CD14-positive monocyte (primary cell): Measurements from ENCODE around the gene DUS2. TPM values are rescaled to one million over a fixed set of nuclear protein-coding genes. Genes with fewer than 3 reads are reported as not detected.
A peak's percentile ranks its signal among the peaks of the same experiment; 100 is the strongest.

Experiments used
- DNase-seq, 3 donors: peaks; one replicate each; pipeline ENCODE4 v3.0.0-alpha.2; 2011 to 2022
- H2AFZ ChIP-seq: 2 replicates; pipeline ENCODE4 v1.6.0; 2012; ENCODE audit warnings: mild to moderate bottlenecking, low read depth, low read length, inconsistent platforms; ENCODE audit not compliant: insufficient read depth, poor library complexity, severe bottlenecking
- H3K27ac ChIP-seq, 2 donors: 1 replicate in 1 of 2; 2 replicates in 1 of 2; pipeline ENCODE4 v1.5.1; 2012 to 2013; ENCODE audit warnings: low read length in 2 of 2, control low read depth in 1 of 2, inconsistent platforms in 1 of 2, low read depth in 1 of 2, mild to moderate bottlenecking in 1 of 2
- H3K27me3 ChIP-seq, 2 donors: one replicate each; pipeline versions ENCODE4 v1.6.0 to v1.6.1; 2011 to 2013; ENCODE audit warnings: low read length in 2 of 2; ENCODE audit not compliant: control insufficient read depth in 2 of 2, insufficient read depth in 2 of 2
- H3K36me3 ChIP-seq, 2 donors: replicated peaks in 1 of 2; 1 replicate in 1 of 2; 2 replicates in 1 of 2; pipeline versions ENCODE4 v1.5.1 to v1.6.1; 2012 to 2013; ENCODE audit warnings: low read length in 2 of 2, control low read depth in 1 of 2, inconsistent platforms in 1 of 2, mild to moderate bottlenecking in 1 of 2; ENCODE audit not compliant: insufficient read depth in 2 of 2, control insufficient read depth in 1 of 2
- H3K4me1 ChIP-seq, 2 donors: 1 replicate in 1 of 2; 2 replicates in 1 of 2; pipeline versions ENCODE4 v1.5.1 to v1.6.1; 2012 to 2013; ENCODE audit warnings: low read length in 2 of 2, control low read depth in 1 of 2, inconsistent platforms in 1 of 2, mild to moderate bottlenecking in 1 of 2, moderate library complexity in 1 of 2; ENCODE audit not compliant: insufficient read depth in 2 of 2, control insufficient read depth in 1 of 2
- H3K4me2 ChIP-seq: replicated peaks from 2 replicates; pipeline ENCODE3; 2012; ENCODE audit warnings: low read length, moderate library complexity, mild to moderate bottlenecking; ENCODE audit not compliant: poor library complexity, severe bottlenecking; ENCODE audit errors: extremely low read depth
- H3K4me3 ChIP-seq, 3 experiments: fragments of 200-600 bp in 1 of 3; sonication (generic) in 1 of 3; replicated peaks in 1 of 3; 1 replicate in 2 of 3; 2 replicates in 1 of 3; pipeline ENCODE4 v1.5.1; 2011 to 2013; ENCODE audit warnings: low read length in 3 of 3, mild to moderate bottlenecking in 3 of 3, control low read depth in 2 of 3, low read depth in 2 of 3, inconsistent platforms in 1 of 3, moderate library complexity in 1 of 3
- H3K79me2 ChIP-seq: 2 replicates; pipeline ENCODE4 v1.6.0; 2012; ENCODE audit warnings: mild to moderate bottlenecking, control low read depth, inconsistent platforms, low read length, moderate library complexity; ENCODE audit not compliant: insufficient read depth
- H3K9ac ChIP-seq: 2 replicates; pipeline ENCODE4 v1.6.0; 2017; ENCODE audit warnings: low read length, mild to moderate bottlenecking; ENCODE audit not compliant: insufficient read depth, poor library complexity, severe bottlenecking
- H3K9me3 ChIP-seq, 2 donors: replicated peaks in 1 of 2; 1 replicate in 1 of 2; 2 replicates in 1 of 2; pipeline versions ENCODE4 v1.5.1 to v1.6.1; 2012 to 2013; ENCODE audit warnings: low read length in 2 of 2, control low read depth in 1 of 2; ENCODE audit not compliant: control insufficient read depth in 1 of 2, insufficient read depth in 1 of 2
- H4K20me1 ChIP-seq: 2 replicates; pipeline ENCODE4 v1.6.0; 2012; ENCODE audit warnings: mild to moderate bottlenecking, low read length, control low read depth, moderate library complexity; ENCODE audit not compliant: insufficient read depth
- H3K27ac Mint-ChIP-seq, 7 donors: one replicate each; pipeline ENCODE4 v1.8.0; 2020; ENCODE audit warnings: mild to moderate bottlenecking in 7 of 7, mixed read lengths in 7 of 7, moderate library complexity in 6 of 7, inconsistent platforms in 2 of 7
- H3K27me3 Mint-ChIP-seq, 3 donors: one replicate each; pipeline ENCODE4 v1.8.0; 2021 to 2022; ENCODE audit warnings: low read depth in 3 of 3, mild to moderate bottlenecking in 3 of 3, mixed read lengths in 3 of 3, moderate library complexity in 3 of 3, inconsistent platforms in 1 of 3
- H3K36me3 Mint-ChIP-seq, 2 donors: one replicate each; pipeline ENCODE4 v1.8.0; 2020; ENCODE audit warnings: mixed read lengths in 2 of 2, inconsistent platforms in 1 of 2, mild to moderate bottlenecking in 1 of 2
- H3K4me1 Mint-ChIP-seq: one replicate; pipeline ENCODE4 v1.8.0; 2020; ENCODE audit warnings: mild to moderate bottlenecking, mixed read lengths
- H3K4me3 Mint-ChIP-seq, 2 donors: one replicate each; pipeline ENCODE4 v1.8.0; 2020; ENCODE audit warnings: mild to moderate bottlenecking in 2 of 2, mixed read lengths in 2 of 2, moderate library complexity in 1 of 2
- H3K9me3 Mint-ChIP-seq, 7 donors: one replicate each; pipeline ENCODE4 v1.8.0; 2020 to 2022; ENCODE audit warnings: mixed read lengths in 7 of 7, mild to moderate bottlenecking in 6 of 7, moderate library complexity in 6 of 7, inconsistent platforms in 2 of 7
- CTCF ChIP-seq: fragments of 200-600 bp; IDR thresholded peaks from one replicate; pipeline ENCODE4 v1.8.0; 2022; ENCODE audit warnings: antibody characterized with exemption, mild to moderate bottlenecking
- WGBS: methylation state at CpG from one replicate; pipeline ENCODE4 v1.1.5; 2013; ENCODE audit warnings: missing lambda C conversion rate; ENCODE audit not compliant: insufficient coverage; 5-methylcytosine and 5-hydroxymethylcytosine counted together
- intact Hi-C, 2 donors: fragments of 100-400 bp; cut with micrococcal nuclease; formaldehyde crosslinking; loops; one replicate each; pipeline versions ENCODE4 v1.15.0 to v1.15.1; 2023
- polyA plus RNA-seq, 3 donors: library from polyadenylated mRNA; depleted of rRNA in 1 of 3; unstranded in 2 of 3; stranded (reverse) in 1 of 3; fragments of 300-500 nt in 2 of 3; fragments of >200 nt in 1 of 3; fragmentation: Illumina TruSeq in 2 of 3; gene quantifications; 1 replicate in 2 of 3; 2 replicates in 1 of 3; pipeline ENCODE4 v1.2.3, GENCODE V29; 2012 to 2021

The DUS2 gene
- polyA plus RNA-seq, 3 donors, result 18.4 to 40.7 (median 33.2) TPM

DNA sequence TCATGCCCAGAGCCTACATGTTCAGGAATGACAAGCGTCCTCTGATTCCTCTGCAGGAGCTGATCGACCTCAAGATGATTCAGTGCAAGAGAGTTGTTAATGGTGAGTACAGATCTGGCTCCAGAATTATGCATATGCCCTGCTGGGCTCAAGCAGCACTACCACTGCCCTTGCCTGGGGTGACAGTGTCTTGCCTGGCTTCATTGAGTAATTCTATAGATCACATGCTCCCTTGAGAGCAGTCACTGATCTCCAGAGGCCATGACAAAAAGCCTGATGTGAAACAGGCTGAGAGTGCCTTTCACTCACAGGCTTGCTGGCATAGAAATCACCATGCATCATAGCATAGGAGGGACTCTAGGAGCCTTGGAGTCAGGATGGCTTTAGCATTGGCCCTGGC lies 26.4 kb downstream of the DUS2 start:
- intact Hi-C loops, result no loop called here
- H3K27ac Mint-ChIP-seq, result peak overlapping the region in 3 of 7 donors; percentile 7 to 72 (median 47)
- H3K9ac ChIP-seq, result no peak overlapping the region
- H3K4me1 Mint-ChIP-seq, result peaks cover 29% of the 10 kb centered on the region
- WGBS, result 92% methylated on average over 2 of the region's 2 CpGs
- H3K4me3 ChIP-seq, result no peak overlapping the region
- no peaks in the 10 kb centered on the region for H3K9me3 ChIP-seq
- peaks cover 0 to 2% (median 0%) of the 10 kb centered on the region in 7 donors for H3K9me3 Mint-ChIP-seq
- H3K27me3 ChIP-seq, result no peaks in the 10 kb centered on the region
- H3K36me3 Mint-ChIP-seq, result peaks cover 68 to 91% of the 10 kb centered on the region in 2 donors
- H3K27me3 Mint-ChIP-seq, result peaks cover 1 to 3% (median 1%) of the 10 kb centered on the region in 3 donors
- H3K4me3 Mint-ChIP-seq, result no peak overlapping the region
- peaks cover 43 to 80% of the 10 kb centered on the region in 2 donors for H3K36me3 ChIP-seq
- H4K20me1 ChIP-seq, result peaks cover 4% of the 10 kb centered on the region
- peak in 1 of 3 donors; percentile 46 for DNase-seq
- TF ChIP-seq CTCF, result no peak
- H3K27ac ChIP-seq, result peak overlapping the region; percentile 28 to 64
- H2AFZ ChIP-seq, result no peak overlapping the region
- H3K79me2 ChIP-seq, result peaks cover 42% of the 10 kb centered on the region
- H3K4me2 ChIP-seq, result no peak overlapping the region
- peaks cover 9 to 13% of the 10 kb centered on the region in 2 donors for H3K4me1 ChIP-seq

- Mint-ChIP-seq H3K36me3 (peaks cover 80 to 87% of the 10 kb centered on the region in 2 donors), H3K4me1 (peaks cover 21% of the 10 kb centered on the region), H3K9me3 (peaks cover 0 to 5% (median 0%) of the 10 kb centered on the region in 7 donors), H3K27me3 (peaks cover 0 to 2% (median 0%) of the 10 kb centered on the region in 3 donors), H3K27ac (no peak overlapping the region), H3K4me3 (no peak overlapping the region)
- Histone ChIP-seq H3K27me3 (no peaks in the 10 kb centered on the region), H3K4me1 (peaks cover 7 to 8% of the 10 kb centered on the region in 2 donors), H3K36me3 (peaks cover 44 to 95% of the 10 kb centered on the region in 2 donors), H3K9ac (no peak overlapping the region), H3K79me2 (no peaks in the 10 kb centered on the region), H3K4me3 (no peak overlapping the region), H3K4me2 (no peak overlapping the region), H4K20me1 (no peaks in the 10 kb centered on the region), H3K27ac (no peak overlapping the region), H3K9me3 (no peaks in the 10 kb centered on the region), H2AFZ (no peak overlapping the region)
- no peak for TF ChIP-seq CTCF
- whole genome bisulfite sequencing, result 96% methylated on average over 3 of the region's 3 CpGs
- DNase-seq, result no peak
- intact Hi-C loops, result no loop called here
Measured at GRCh38 chr16:68055395-68055794, 32.3 kb downstream of the DUS2 start.
